GDM1 (cell line): Measurements from ENCODE around the gene SLC22A23.

Source experiments
- DNase-seq: peaks from one replicate; lab custom pipeline; 2025; lab: John Stamatoyannopoulos, UW

The SLC22A23 gene

DNA sequence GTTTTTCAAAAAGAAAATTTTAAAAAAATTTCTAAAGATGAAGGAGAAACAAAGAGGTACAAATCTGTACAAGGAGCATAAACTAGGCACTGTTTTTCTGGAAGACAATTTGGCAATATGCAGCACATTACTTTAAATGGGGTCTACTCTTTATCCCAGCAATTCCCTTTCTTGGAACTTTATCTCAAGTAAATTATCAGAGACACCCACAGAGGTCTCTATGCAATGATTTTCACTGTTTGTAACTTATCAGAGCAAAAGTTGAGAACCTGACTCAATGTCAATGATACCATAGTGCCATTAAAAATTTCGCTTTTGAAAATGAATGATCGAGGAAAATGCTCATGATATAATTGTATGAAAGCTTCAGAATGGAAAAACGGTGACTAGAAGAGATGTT, 35.7 kb downstream of the SLC22A23 start:
- DNase-seq, result no peak

GRCh38 chr6:3419624-3420272, 37.1 kb downstream of the SLC22A23 start:
- no peak for DNase-seq

DNA sequence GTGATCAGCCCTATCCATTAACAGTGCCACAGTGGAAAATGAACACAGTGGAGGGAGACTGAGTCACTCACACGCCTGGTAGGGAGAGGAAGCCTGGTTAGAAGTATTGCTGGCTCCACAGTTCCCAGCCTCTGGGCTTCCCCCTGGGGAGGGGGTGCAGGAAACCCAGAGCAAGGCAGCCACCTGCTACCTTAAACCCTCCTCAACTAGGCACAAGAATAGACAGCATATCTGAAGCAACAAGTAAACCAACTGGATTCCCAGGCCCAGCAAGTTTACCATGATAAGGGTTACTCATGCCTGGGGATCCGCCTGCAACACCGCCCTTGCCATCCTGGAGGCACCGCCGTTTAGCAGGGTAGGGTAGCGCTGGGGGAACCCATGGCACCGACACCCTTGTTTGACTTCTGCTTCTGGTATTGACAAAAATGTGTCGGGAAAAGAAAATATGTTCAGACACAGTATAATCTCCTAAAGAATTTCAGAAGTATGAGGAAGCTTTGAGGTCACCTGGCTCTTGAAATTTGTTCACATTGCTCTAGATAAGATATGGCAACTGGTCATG, 38.3 kb downstream of the SLC22A23 start:
- no peak for DNase-seq

DNA sequence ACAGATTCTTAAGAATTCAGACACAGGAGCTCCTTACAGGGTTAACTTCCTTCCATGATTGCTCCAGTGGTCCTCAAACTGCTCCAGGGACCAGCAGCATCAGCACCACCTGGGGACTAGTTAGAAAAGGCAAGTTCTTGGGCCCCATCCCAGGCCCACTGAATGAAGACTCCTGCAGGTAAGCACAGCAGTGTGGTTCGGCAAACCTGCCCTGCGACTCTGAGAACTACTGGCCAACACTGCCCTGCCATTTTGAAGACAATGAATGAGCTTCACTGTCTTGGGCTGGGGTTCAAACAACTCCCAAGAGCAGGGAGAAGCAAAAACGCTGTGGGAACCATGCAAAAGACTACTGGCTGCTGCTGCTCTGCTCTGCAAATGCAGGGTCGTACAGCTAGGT, 39.4 kb downstream of the SLC22A23 start:
- no peak for DNase-seq

GRCh38 chr6:3415490-3415889, 41.4 kb downstream of the SLC22A23 start:
- DNase-seq, result no peak

DNA sequence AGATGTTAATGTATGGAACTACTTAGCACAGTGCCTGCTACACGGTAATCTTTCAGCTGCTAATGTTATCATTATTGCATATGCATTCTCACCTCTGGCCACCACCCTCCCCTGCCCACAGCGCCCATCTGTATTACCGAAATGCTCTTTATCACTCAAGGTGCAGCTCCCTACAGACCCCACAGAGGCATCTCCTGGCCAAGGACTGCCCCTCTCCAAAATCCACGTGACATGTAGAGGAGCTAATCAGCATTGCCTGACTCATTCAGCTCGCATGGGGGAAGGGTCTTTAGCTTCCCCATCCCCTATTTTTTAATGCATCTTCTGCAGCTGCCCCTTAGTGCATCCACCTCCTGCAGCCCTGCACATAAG, 41.8 kb downstream of the SLC22A23 start:
- DNase-seq, result no peak

DNA sequence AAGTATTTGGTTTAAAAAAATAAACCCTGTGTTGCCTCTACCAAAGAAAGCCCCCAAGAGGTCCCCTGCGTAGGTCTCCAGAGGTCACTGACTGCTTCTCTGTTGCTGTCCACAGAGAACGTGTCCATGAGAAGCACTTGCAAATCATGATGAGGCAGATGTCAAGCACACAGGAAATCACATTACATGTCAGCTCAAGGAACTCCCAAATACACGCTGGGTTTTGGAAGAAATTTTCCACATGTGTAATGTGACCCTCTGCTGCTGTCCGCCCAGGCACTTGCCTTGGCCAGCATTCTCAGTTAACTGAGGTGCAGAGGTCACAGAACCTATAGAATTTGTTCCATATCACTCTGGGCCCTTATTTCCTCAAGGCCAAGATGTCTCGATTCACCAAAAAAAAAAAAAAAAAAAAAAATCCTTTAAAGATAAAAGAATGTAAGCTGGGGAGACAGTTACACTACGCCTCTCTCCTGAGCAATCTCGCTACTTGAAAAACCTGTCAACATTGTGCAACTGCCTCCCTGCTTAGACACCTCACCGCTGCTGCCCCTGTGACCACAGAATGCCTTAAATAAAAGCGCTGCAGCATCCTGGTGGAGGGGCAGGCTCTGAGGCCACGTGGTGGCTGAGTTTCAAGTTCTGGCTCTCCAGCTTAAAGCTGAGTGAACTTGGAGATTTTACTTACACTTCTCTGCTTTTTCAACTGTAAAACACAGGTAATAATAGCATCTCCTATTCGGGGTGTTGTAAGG, 42.3 kb downstream of the SLC22A23 start:
- no peak for DNase-seq

GRCh38 chr6:3413592-3413991, 43.3 kb downstream of the SLC22A23 start:
- no peak for DNase-seq

GRCh38 chr6:3412779-3413500, 43.9 kb downstream of the SLC22A23 start:
- DNase-seq, result no peak

GRCh38 chr6:3411967-3412778, 44.7 kb downstream of the SLC22A23 start:
- no peak for DNase-seq

DNA sequence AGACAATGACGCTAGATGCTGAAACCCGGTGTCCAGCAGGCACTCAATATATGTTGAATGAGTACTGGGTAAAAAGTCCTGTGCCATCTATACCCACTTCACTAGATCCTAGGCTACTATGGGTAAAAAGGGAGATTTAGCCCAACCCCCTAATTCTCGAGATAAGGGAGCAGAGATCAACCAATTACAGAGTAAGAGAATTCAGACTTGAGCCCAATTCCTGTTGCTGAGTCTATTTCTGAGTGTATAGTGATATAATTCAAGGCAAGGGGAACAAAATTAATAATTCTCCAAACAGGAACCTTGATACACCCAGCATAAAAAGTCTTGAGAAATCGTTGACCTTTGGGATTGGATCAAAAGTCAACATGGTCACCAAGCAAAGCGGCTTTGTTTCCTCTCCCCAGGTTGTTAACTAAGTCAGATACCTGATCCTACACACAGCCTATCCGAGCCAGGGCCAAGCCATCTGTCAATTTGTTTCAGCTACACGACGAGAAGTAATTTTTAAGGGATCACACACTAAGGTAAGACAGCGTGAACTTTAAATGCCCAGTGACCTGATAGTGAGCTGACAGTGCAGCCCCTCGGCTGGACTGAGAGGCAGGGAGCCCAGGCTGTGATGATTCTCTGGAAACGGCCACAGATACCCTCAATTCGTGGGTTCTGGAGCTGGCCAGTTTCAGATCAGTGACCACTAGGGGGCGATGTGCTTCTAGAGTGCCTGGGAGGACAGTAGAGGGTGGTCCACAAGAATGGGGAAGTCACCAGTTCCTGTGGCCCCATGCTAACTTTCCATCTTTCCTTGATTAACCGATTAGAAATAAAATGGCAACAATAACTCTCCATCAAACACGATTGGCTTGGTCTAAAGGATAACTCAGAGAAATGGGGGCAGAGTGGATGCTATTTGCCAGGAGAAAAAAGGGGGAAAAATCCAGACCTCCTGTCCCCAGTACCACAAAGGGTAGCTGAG, 46.2 kb downstream of the SLC22A23 start:
- peak; percentile 44 for DNase-seq

GRCh38 chr6:3409699-3410384, 47.0 kb downstream of the SLC22A23 start:
- no peak for DNase-seq

DNA sequence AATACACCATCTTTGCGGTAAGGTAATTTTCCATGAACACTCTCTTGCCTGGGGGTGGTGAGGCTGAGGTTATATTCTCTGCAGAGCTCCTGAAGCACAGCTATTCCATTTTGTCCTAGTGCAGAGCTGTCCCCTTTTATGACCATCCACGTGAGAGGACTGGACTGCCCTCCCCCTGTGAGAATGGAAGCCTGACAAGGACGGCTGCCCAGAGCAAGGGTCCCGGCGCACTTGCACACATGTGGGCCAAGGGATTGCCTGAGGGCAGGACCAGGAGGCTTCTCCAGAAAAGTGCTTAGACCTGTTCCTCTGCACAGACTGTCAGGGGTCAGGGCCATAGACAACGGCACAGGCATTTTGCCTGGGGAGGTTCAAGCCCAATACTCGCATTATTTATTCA, 48.2 kb downstream of the SLC22A23 start:
- no peak for DNase-seq

- DNase-seq, result no peak
Measured at GRCh38 chr6:3407840-3408239, 49.0 kb downstream of the SLC22A23 start.

DNA sequence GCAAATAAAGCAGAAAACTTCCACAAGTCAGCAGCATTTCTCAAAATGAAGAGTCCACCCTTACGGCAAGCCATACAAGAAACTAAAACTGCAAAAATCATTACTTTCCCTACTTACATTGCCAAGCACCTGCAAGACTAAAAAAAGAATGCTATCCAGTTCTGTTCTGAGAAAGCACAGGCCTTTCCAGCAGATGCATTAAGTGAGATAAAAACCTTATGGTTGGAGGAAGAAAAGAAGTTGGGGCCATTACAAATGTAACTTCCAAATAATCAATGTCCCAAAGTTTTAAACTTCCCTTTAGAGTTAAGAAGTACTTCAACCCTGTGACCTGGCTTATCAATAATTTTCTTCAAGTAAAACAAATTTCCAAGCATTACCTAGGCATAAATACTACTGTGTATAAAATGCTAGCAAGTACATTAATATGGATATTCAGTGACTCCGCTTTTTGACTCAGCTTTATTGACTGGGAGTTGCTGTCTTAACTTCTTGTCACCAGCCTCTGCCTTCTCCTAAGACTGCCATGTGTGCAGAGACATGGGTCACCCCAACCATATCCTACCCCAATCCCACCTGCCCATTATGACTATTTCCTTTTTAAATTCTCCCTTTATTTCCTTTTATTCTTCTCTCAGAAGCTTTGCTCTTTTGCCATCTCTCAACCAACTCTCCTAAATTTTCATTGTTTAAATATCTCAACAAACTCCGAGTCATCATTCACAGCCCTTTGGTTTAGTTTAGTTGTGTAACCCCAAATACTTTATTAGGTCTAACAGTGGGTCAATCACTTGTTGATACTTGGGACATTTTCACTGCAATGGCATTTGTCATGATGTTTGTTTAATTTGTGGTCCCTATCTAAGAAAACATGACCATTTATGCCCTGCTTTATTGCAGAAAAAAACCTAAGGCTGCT, 49.7 kb downstream of the SLC22A23 start:
- DNase-seq, result no peak

DNA sequence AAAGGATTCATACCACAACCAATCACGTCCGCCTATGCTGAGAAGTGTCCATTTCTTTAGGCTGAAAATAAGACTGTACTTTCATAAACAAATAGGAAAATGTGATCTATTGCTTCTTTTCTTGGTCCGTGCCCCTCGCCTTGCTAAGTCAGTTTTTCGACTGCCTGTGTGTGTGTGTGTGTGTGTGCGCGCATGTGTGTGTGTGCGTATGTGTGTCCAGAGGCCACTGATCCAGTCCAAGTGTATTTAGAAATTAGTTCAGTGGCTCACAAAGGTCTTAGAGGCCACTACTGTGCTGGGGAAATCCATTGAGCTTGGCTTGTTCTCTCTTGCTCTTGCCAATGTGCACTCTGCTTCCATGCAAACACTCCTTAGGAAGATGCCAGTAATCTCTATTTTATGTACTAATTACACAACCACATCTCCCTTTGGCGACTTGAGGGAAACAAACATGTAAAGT, 50.5 kb downstream of the SLC22A23 start:
- DNase-seq, result no peak

- DNase-seq, result no peak
Measured at GRCh38 chr6:3405679-3406078, 51.2 kb downstream of the SLC22A23 start.

GRCh38 chr6:3405182-3405518, 51.7 kb downstream of the SLC22A23 start:
- DNase-seq, result no peak
